Measurements from ENCODE around the gene OR6B3.

GRCh38 chr2:240055177-240055917 is 2.0 kb upstream of the OR6B3 start:
- TF ChIP-seq CTCF (IDR thresholded peaks at IDR 0.05) (no peak), POLR2A (IDR thresholded peaks at IDR 0.05) (no peak)

All from thyroid gland (tissue), 4 donors.